ENCODE measurements around the gene POLR1H.

DNA sequence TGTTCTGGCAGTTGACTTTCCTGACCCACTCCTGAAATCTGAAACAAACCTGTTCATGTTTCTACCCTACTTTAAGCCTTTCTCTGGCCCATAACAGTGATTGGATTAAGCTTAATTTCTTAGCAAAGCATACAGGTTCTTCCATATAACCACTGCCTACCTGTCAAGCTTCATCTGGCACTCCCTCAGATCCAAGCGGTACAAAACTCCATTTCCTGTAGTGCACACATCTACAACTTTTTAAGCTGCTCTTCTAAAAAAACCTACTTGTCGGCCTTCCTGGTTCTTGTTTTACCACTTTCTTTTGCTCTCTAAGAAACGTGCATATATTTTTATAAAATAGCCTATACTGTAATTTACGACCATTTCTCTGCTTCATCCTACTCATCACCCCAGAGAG, 5.0 kb downstream of the POLR1H start:
- TF ChIP-seq SIN3A (IDR thresholded peaks at IDR 0.05; ENCODE audit: borderline replicate concordance, insufficient read depth, low read length) (no peak), POLR2AphosphoS5 (IDR thresholded peaks at IDR 0.05; ENCODE audit: low read depth, low read length) (no peak), REST (IDR thresholded peaks at IDR 0.05; ENCODE audit: insufficient read depth in 1 of 2, low read depth in 2 of 2, low read length in 2 of 2) (no peak), TAF1 (IDR thresholded peaks at IDR 0.05; ENCODE audit: borderline replicate concordance, insufficient read depth, low read length) (no peak), FOXP2 (optimal IDR thresholded peaks at IDR 0.05; ENCODE audit: borderline replicate concordance, extremely low read depth, extremely low read length, insufficient read depth) (no peak)
